Measurements from ENCODE around the gene AK3.

DNA sequence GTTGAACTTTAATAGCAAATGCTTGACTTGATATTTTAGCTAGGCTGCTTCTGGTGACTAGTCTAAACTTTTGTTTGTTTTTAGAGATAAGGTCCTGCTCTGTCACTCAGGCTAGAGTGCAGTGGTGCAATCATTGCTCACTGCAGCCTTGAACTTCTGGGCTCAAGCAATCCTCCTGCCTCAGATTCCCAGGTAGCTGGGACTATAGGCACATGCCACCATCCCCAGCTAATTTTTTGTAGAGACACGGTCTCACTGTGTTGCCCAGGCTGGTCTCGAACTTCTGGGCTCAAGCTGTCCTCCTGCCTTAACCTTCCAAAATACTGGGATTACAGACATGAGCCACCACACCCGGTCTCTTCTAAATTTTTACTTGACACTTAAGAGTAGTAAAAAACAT lies 40.9 kb downstream of the AK3 start:
- TF ChIP-seq, protein P1, sequence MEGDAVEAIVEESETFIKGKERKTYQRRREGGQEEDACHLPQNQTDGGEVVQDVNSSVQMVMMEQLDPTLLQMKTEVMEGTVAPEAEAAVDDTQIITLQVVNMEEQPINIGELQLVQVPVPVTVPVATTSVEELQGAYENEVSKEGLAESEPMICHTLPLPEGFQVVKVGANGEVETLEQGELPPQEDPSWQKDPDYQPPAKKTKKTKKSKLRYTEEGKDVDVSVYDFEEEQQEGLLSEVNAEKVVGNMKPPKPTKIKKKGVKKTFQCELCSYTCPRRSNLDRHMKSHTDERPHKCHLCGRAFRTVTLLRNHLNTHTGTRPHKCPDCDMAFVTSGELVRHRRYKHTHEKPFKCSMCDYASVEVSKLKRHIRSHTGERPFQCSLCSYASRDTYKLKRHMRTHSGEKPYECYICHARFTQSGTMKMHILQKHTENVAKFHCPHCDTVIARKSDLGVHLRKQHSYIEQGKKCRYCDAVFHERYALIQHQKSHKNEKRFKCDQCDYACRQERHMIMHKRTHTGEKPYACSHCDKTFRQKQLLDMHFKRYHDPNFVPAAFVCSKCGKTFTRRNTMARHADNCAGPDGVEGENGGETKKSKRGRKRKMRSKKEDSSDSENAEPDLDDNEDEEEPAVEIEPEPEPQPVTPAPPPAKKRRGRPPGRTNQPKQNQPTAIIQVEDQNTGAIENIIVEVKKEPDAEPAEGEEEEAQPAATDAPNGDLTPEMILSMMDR (IDR thresholded peaks at IDR 0.05) = no peak
- TF ChIP-seq ZFX (IDR thresholded peaks at IDR 0.05; ENCODE audit: borderline replicate concordance) = no peak

Measured in 22Rv1 (cell line).